ENCODE data around the gene ADCY2. TPM values are rescaled to one million over a fixed set of nuclear protein-coding genes. Genes with fewer than 3 reads are reported as not detected.

Gene ADCY2
- total RNA-seq, 3 donors from 2014 or later: 1.7 to 14.8 (median 2.2) TPM

DNA sequence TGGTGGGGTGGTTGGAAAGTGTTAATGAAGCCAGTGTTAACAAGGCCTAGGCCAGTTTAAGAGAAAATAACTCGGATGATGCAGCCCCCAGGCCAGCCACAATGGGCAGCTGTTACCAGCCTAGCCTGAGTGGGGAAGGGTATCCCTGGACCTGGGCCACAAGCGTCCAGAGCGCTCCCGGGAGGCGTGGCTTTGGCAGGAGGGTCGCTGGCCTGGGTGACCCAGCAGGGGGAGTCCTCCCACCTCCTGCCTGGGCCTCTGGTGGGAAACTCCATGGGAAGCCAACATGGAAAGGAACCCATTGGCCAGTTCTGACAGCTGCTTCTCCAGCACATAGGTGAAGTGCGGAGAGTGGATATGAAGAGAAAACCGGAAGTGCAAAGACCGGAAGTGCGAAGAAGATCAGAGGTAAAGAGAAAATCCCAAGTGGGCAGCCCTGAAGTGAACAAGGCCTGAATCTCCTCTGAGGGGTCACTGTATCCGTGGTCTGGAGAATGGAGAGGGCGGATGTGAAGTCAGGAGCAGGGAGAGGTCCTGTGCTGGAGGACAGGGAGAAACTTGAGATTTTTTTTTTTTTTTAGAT is 79.0 kb downstream of the ADCY2 start:
- no peak for ATAC-seq
- Histone ChIP-seq H3K4me1 (ENCODE audit: low read depth) (no peaks in the 10 kb centered on the region), H3K36me3 (ENCODE audit: low read depth) (no peaks in the 10 kb centered on the region), H3K9me3 (peaks cover 8% of the 10 kb centered on the region), H3K4me3 (no peak overlapping the region)
- TF ChIP-seq CTCF (IDR thresholded peaks at IDR 0.05): no peak
- intact Hi-C loops (cut with DNase I, micrococcal nuclease): no loop called here
- no peak for DNase-seq

DNA sequence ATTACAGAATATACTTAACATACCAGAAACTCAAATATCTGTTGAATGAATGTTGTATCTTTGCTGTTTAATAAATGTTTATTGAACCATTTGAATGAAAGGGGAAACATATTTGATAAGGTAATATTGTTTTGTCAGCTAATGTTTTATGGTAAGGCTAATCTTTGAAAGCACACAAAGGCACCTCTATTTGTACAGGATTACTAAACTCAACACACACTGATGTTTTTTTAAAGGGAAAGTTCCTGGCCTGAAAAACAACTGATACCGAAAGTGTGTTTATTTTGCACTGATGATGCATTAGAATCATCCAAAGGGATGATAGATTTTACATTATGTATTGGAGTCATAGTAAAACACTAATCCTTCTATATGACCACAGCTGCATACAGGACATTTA is 82.5 kb downstream of the ADCY2 start:
- DNase-seq (no peak), ATAC-seq (no peak)
- no peaks in the 10 kb centered on the region for H3K4me1 ChIP-seq (ENCODE audit: low read depth)
- H3K9me3 ChIP-seq: no peaks in the 10 kb centered on the region
- no peak overlapping the region for H3K4me3 ChIP-seq
- no peak for TF ChIP-seq CTCF (IDR thresholded peaks at IDR 0.05)
- intact Hi-C loops (cut with DNase I, micrococcal nuclease): no loop called here
- no peaks in the 10 kb centered on the region for H3K36me3 ChIP-seq (ENCODE audit: low read depth)

GRCh38 chr5:7488734-7489133 is 92.8 kb downstream of the ADCY2 start:
- DNase-seq: no peak
- intact Hi-C loops (cut with DNase I, micrococcal nuclease): no loop called here
- TF ChIP-seq CTCF (IDR thresholded peaks at IDR 0.05): no peak
- no peaks in the 10 kb centered on the region for H3K36me3 ChIP-seq (ENCODE audit: low read depth)
- no peak for ATAC-seq
- H3K4me3 ChIP-seq: no peak overlapping the region
- H3K4me1 ChIP-seq (ENCODE audit: low read depth): no peaks in the 10 kb centered on the region
- H3K9me3 ChIP-seq: no peaks in the 10 kb centered on the region

GRCh38 chr5:7492371-7492770 is 96.4 kb downstream of the ADCY2 start:
- intact Hi-C loops (cut with DNase I, micrococcal nuclease): no loop called here

GRCh38 chr5:7493081-7493480 is 97.1 kb downstream of the ADCY2 start:
- TF ChIP-seq CTCF (IDR thresholded peaks at IDR 0.05): no peak
- Histone ChIP-seq H3K36me3 (ENCODE audit: low read depth) (no peaks in the 10 kb centered on the region), H3K4me3 (no peak overlapping the region), H3K9me3 (no peaks in the 10 kb centered on the region), H3K4me1 (ENCODE audit: low read depth) (no peaks in the 10 kb centered on the region)
- ATAC-seq: no peak
- intact Hi-C loops (cut with DNase I, micrococcal nuclease): no loop called here
- DNase-seq: no peak

More at GRCh38 chr5:7492371-7492770, 96.4 kb downstream of the ADCY2 start:
- no peaks in the 10 kb centered on the region for H3K36me3 ChIP-seq (ENCODE audit: low read depth)
- no peaks in the 10 kb centered on the region for H3K9me3 ChIP-seq
- no peaks in the 10 kb centered on the region for H3K4me1 ChIP-seq (ENCODE audit: low read depth)
- DNase-seq: no peak
- no peak for TF ChIP-seq CTCF (IDR thresholded peaks at IDR 0.05)
- no peak overlapping the region for H3K4me3 ChIP-seq
- no peak for ATAC-seq

DNA sequence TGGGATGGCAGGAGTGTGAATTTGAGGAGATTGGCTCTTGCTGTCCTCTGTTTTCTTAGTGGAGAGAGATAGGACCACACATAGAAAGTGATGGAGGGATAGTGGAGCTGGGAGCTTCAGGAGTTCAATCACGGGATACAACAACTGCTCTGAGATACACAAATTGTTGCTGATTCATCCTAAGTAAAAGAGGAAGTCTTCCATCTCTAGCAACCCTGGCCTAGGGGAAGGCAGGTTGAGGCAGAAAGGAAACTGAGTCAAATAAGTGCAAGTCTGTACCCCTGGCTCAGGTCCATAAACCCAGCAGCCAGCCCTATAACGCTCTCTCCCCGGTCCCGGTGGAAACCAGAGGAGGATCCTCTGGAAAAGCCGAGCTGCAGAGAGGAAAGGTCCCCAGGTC is 97.7 kb downstream of the ADCY2 start:
- ATAC-seq (no peak), DNase-seq (no peak)
- intact Hi-C loops (cut with DNase I, micrococcal nuclease): no loop called here
- H3K4me1 ChIP-seq (ENCODE audit: low read depth): no peaks in the 10 kb centered on the region
- H3K36me3 ChIP-seq (ENCODE audit: low read depth): no peaks in the 10 kb centered on the region
- no peak overlapping the region for H3K4me3 ChIP-seq
- TF ChIP-seq CTCF (IDR thresholded peaks at IDR 0.05): no peak
- no peaks in the 10 kb centered on the region for H3K9me3 ChIP-seq

All from mucosa of descending colon (tissue), 3 donors.